GM12878 (cell line): ENCODE results near the gene MAGI1. TPM values are rescaled to one million over a fixed set of nuclear protein-coding genes. Genes with fewer than 3 reads are reported as not detected.

Experiments used
- ATAC-seq: fragments of 200-7000 bp; cut with Tn5 transposase; 3 replicates; pipeline ENCODE4 v1.9.1; 2020; ENCODE audit warnings: mild to moderate bottlenecking, moderate library complexity
- BruUV-seq: library from RNA; stranded (reverse); fragments of 400-500 nt; replicated peaks from 2 replicates; lab custom pipeline; 2021; lab: Mats Ljungman, UMichigan
- CTCF ChIA-PET: fragments of 300-600 bp; sonication (Branson Sonifier 250); formaldehyde crosslinking; extraction: SDS; loops from one replicate; lab custom pipeline; 2021; ENCODE audit warnings: inconsistent platforms; lab: Yijun Ruan, JAX
- POLR2A ChIA-PET: fragments of 350-600 bp; formaldehyde crosslinking; extraction: SDS; loops from one replicate; lab custom pipeline; 2021; ENCODE audit warnings: inconsistent platforms; lab: Charles Lee
- RAD21 ChIA-PET: fragments of 300-600 bp; sonication (Branson Sonifier 250); formaldehyde crosslinking; loops from one replicate; lab custom pipeline; 2023; ENCODE audit warnings: antibody characterized with exemption; ENCODE audit not compliant: unreplicated experiment; lab: Charles Lee
- SMC1A ChIA-PET: fragments of 300-600 bp; sonication (Branson Sonifier 250); formaldehyde crosslinking; loops from one replicate; lab custom pipeline; 2023; ENCODE audit not compliant: unreplicated experiment, uncharacterized antibody; lab: Charles Lee
- DNase-seq: peaks from one replicate; pipeline ENCODE4 v3.0.0-alpha.2; 2011; ENCODE audit warnings: low read depth, low spot score
- FAIRE-seq: peaks from 3 replicates; lab custom pipeline; 2011; peaks lifted over from hg19 to GRCh38; lab: Jason Lieb, UNC
- H2AFZ ChIP-seq: 2 replicates; pipeline ENCODE4 v1.6.0; 2011; ENCODE audit warnings: low read depth, low read length, control low read depth; ENCODE audit not compliant: control insufficient read depth
- H3K27ac ChIP-seq: 2 replicates; pipeline ENCODE4 v1.5.1; 2011; ENCODE audit warnings: control low read depth; ENCODE audit not compliant: control insufficient read depth, insufficient read depth
- H3K27me3 ChIP-seq, 2 experiments: replicated peaks in 1 of 2; 2 replicates each; pipeline versions ENCODE4 v1.6.0 to v1.6.1; 2011; ENCODE audit warnings: low read length in 1 of 2; ENCODE audit not compliant: control insufficient read depth in 2 of 2, insufficient read depth in 2 of 2
- H3K36me3 ChIP-seq, 2 experiments: 2 replicates each; pipeline ENCODE4 v1.5.1; 2011; ENCODE audit warnings: low read length in 1 of 2; ENCODE audit not compliant: control insufficient read depth in 2 of 2, insufficient read depth in 2 of 2
- H3K4me1 ChIP-seq: 2 replicates; pipeline ENCODE4 v1.6.1; 2011; ENCODE audit warnings: mild to moderate bottlenecking, low read length, moderate library complexity, mixed read lengths; ENCODE audit not compliant: control insufficient read depth, insufficient read depth
- H3K4me2 ChIP-seq: 2 replicates; pipeline ENCODE4 v1.6.0; 2011; ENCODE audit warnings: control low read depth; ENCODE audit not compliant: control insufficient read depth, insufficient read depth
- H3K4me3 ChIP-seq: fragments of 200-600 bp; sonication (generic); 2 replicates; pipeline ENCODE4 v1.5.1; 2016
- H3K79me2 ChIP-seq: 2 replicates; pipeline ENCODE4 v1.6.0; 2011; ENCODE audit warnings: low read length; ENCODE audit not compliant: control insufficient read depth, insufficient read depth
- H3K9ac ChIP-seq: 2 replicates; pipeline ENCODE4 v1.8.0; 2011; ENCODE audit warnings: low read length, control low read depth, mixed read lengths; ENCODE audit not compliant: control insufficient read depth, insufficient read depth
- H3K9me3 ChIP-seq: replicated peaks from 3 replicates; pipeline ENCODE4 v1.5.1; 2011; ENCODE audit warnings: mild to moderate bottlenecking, low read length; ENCODE audit not compliant: control insufficient read depth, insufficient read depth
- H4K20me1 ChIP-seq: 2 replicates; pipeline ENCODE4 v1.6.0; 2011; ENCODE audit not compliant: control insufficient read depth, insufficient read depth
- ATF3 ChIP-seq: IDR thresholded peaks from 2 replicates; pipeline ENCODE4 v1.6.1; 2011; ENCODE audit warnings: low read depth, mild to moderate bottlenecking, low read length, moderate library complexity, borderline replicate concordance; ENCODE audit errors: extremely low read depth
- BHLHE40 ChIP-seq, 2 experiments: fragments of 450-650 bp in 1 of 2; IDR thresholded peaks; 2 replicates each; pipeline ENCODE4 v1.6.1; 2011 to 2017; ENCODE audit warnings: low read depth in 2 of 2, borderline replicate concordance in 1 of 2, improper control_type of control experiment in 1 of 2, low read length in 1 of 2, mild to moderate bottlenecking in 1 of 2
- CUX1 ChIP-seq: IDR thresholded peaks from 2 replicates; pipeline ENCODE4 v1.6.1; 2012; ENCODE audit warnings: improper control_type of control experiment, low read depth, low read length; ENCODE audit not compliant: insufficient replicate concordance
- ESRRA ChIP-seq: IDR thresholded peaks from 2 replicates; pipeline ENCODE4 v1.6.1; 2012; ENCODE audit warnings: mild to moderate bottlenecking, low read length, improper control_type of control experiment
- HDGF ChIP-seq: fragments of 450-650 bp; IDR thresholded peaks from 2 replicates; pipeline ENCODE4 v1.6.1; 2016; ENCODE audit warnings: antibody characterized with exemption
- JUNB ChIP-seq: IDR thresholded peaks from 2 replicates; pipeline ENCODE4 v1.6.1; 2016; ENCODE audit warnings: antibody characterized with exemption, mild to moderate bottlenecking
- MYB ChIP-seq: fragments of 150-350 bp; IDR thresholded peaks from 2 replicates; pipeline ENCODE4 v1.6.1; 2014; ENCODE audit warnings: mild to moderate bottlenecking, low read depth, low read length, borderline replicate concordance
- NFYA ChIP-seq: IDR thresholded peaks from 2 replicates; pipeline ENCODE4 v1.6.1; 2011; ENCODE audit warnings: low read depth, mild to moderate bottlenecking, low read length, improper control_type of control experiment, borderline replicate concordance
- NR2F1 ChIP-seq: fragments of 450-650 bp; conservative IDR thresholded peaks from 2 replicates; pipeline ENCODE4 v1.6.1; 2017; ENCODE audit warnings: mild to moderate bottlenecking
- TCF3 ChIP-seq: IDR thresholded peaks from 2 replicates; pipeline ENCODE4 v1.6.1; 2012; ENCODE audit warnings: low read depth, mild to moderate bottlenecking, low read length, borderline replicate concordance; ENCODE audit not compliant: insufficient read depth
- ZBED1 ChIP-seq: IDR thresholded peaks from 2 replicates; pipeline ENCODE4 v1.6.1; 2016; ENCODE audit warnings: borderline replicate concordance
- WGBS: methylation state at CpG from one replicate; pipeline ENCODE4 v1.1.6; 2016; ENCODE audit warnings: low lambda C conversion rate; ENCODE audit not compliant: insufficient replicate concordance, insufficient coverage; ENCODE audit errors: missing lambda C conversion rate; 5-methylcytosine and 5-hydroxymethylcytosine counted together
- in situ Hi-C: fragments of 300-500 bp; cut with MboI; formaldehyde crosslinking; loops from 9 replicates; pipeline ENCODE4 v1.14.3; 2018; ENCODE audit warnings: mixed read lengths
- intact Hi-C: fragments of 100-400 bp; cut with micrococcal nuclease; formaldehyde crosslinking; loops from one replicate; pipeline ENCODE4 v1.14.2; 2022; ENCODE audit not compliant: unreplicated experiment
- polyA plus RNA-seq, 11 experiments: library from polyadenylated mRNA; depleted of rRNA in 4 of 11; unstranded in 6 of 11; stranded (reverse) in 5 of 11; fragments of >200 nt; fragmentation: Nextera tagmentation in 4 of 11; fragmentation: Illumina TruSeq in 1 of 11; extraction: Ambion mirVana in 4 of 11; extraction: Trizol in 1 of 11; gene quantifications; 1 replicate in 1 of 11; 2 replicates in 10 of 11; pipeline versions ENCODE4 v1.2.1 to v1.2.3, GENCODE V29; 2011 to 2016; ENCODE audit warnings: inconsistent platforms in 2 of 11, missing spikeins in 2 of 11, low read depth in 1 of 11
- total RNA-seq, 4 experiments: library from RNA; depleted of rRNA in 3 of 4; stranded (reverse); fragments of >200 nt in 3 of 4; fragmentation: Illumina TruSeq in 1 of 4; extraction: Trizol in 1 of 4; gene quantifications; 2 replicates each; pipeline versions ENCODE4 v1.2.1 to v1.2.3, GENCODE V29; 2013 to 2021
- TF ChIP-seq, protein P1 (sequence below): IDR thresholded peaks from 2 replicates; pipeline ENCODE4 v1.6.1; 2012; ENCODE audit warnings: low read depth, low read length, improper control_type of control experiment
- TF ChIP-seq, protein P2 (sequence below): fragments of 450-650 bp; IDR thresholded peaks from 2 replicates; pipeline ENCODE4 v1.6.1; 2017; ENCODE audit warnings: low read depth, mild to moderate bottlenecking, moderate library complexity
- TF ChIP-seq, protein P3 (sequence below): fragments of 450-650 bp; IDR thresholded peaks from 2 replicates; pipeline ENCODE4 v1.6.1; 2016; ENCODE audit warnings: mild to moderate bottlenecking

MAGI1 gene
- total and polyA plus RNA-seq, 10 of the 15 experiments (the other 5 are each of a cell fraction or from before 2014, with no cell fraction given): 0.02 to 3.3 (median 0.29) TPM; not detected in 1

DNA sequence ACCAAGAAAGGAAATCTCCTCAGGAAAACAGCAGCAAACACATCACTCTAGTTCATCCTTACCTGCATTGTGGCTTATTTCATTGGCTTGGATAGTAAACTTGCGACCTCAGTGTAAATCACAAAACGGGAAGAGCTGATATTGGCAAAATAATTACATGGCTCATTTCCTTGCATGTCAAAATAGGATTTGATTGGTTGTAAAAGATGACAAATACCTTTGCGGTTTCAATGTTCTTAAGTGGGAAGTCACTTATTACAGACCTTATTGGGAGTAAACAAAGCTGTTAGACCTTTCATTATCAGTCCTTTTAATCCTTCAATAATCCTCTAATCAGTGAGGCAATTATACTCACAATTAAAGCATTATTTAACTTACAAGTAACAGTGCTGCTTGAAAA, 590.6 kb downstream of the MAGI1 start:
- ChIA-PET CTCF (no interaction called here), RAD21 (no interaction called here), SMC1A (no interaction called here), POLR2A (no interaction called here)
- no peak overlapping the region for H2AFZ ChIP-seq
- H3K27me3 ChIP-seq: no peaks in the 10 kb centered on the region
- BruUV-seq: no TSS peak
- in situ Hi-C loops: no loop called here
- no peaks in the 10 kb centered on the region for H3K9me3 ChIP-seq
- no peak overlapping the region for H3K4me3 ChIP-seq
- DNase-seq: no peak
- WGBS: 23% methylated on average over 3 of the region's 3 CpGs
- H3K4me1 ChIP-seq: no peaks in the 10 kb centered on the region
- intact Hi-C loops: no loop called here
- H3K27ac ChIP-seq: no peak overlapping the region
- no peaks in the 10 kb centered on the region for H4K20me1 ChIP-seq
- FAIRE-seq: no peak
- H3K79me2 ChIP-seq: no peaks in the 10 kb centered on the region
- no peak overlapping the region for H3K9ac ChIP-seq
- no peak for ATAC-seq
- no peaks in the 10 kb centered on the region for H3K36me3 ChIP-seq
- no peak overlapping the region for H3K4me2 ChIP-seq
- TF ChIP-seq, protein P1, sequence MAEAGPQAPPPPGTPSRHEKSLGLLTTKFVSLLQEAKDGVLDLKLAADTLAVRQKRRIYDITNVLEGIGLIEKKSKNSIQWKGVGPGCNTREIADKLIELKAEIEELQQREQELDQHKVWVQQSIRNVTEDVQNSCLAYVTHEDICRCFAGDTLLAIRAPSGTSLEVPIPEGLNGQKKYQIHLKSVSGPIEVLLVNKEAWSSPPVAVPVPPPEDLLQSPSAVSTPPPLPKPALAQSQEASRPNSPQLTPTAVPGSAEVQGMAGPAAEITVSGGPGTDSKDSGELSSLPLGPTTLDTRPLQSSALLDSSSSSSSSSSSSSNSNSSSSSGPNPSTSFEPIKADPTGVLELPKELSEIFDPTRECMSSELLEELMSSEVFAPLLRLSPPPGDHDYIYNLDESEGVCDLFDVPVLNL: no peak
- no peak for TF ChIP-seq TCF3
- no peak for TF ChIP-seq ESRRA
- TF ChIP-seq NFYA: no peak
- no peak for TF ChIP-seq BHLHE40 (IDR thresholded peaks at IDR 0.05; ENCODE audit: borderline replicate concordance in 1 of 2, low read depth in 2 of 2, low read length in 1 of 2)
- TF ChIP-seq ATF3: no peak
- no peak for TF ChIP-seq HDGF
- no peak for TF ChIP-seq CUX1
- no peak for TF ChIP-seq ZBED1
- no peak for TF ChIP-seq MYB
- TF ChIP-seq, protein P2, sequence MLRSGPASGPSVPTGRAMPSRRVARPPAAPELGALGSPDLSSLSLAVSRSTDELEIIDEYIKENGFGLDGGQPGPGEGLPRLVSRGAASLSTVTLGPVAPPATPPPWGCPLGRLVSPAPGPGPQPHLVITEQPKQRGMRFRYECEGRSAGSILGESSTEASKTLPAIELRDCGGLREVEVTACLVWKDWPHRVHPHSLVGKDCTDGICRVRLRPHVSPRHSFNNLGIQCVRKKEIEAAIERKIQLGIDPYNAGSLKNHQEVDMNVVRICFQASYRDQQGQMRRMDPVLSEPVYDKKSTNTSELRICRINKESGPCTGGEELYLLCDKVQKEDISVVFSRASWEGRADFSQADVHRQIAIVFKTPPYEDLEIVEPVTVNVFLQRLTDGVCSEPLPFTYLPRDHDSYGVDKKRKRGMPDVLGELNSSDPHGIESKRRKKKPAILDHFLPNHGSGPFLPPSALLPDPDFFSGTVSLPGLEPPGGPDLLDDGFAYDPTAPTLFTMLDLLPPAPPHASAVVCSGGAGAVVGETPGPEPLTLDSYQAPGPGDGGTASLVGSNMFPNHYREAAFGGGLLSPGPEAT: no peak
- no peak for TF ChIP-seq JUNB
- TF ChIP-seq, protein P3, sequence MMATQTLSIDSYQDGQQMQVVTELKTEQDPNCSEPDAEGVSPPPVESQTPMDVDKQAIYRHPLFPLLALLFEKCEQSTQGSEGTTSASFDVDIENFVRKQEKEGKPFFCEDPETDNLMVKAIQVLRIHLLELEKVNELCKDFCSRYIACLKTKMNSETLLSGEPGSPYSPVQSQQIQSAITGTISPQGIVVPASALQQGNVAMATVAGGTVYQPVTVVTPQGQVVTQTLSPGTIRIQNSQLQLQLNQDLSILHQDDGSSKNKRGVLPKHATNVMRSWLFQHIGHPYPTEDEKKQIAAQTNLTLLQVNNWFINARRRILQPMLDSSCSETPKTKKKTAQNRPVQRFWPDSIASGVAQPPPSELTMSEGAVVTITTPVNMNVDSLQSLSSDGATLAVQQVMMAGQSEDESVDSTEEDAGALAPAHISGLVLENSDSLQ: no peak
- TF ChIP-seq NR2F1: no peak
